ENCODE results near the gene PEX5.
A peak's percentile ranks its signal among the peaks of the same experiment; 100 is the strongest.
"Not testable (repeated sequence)": the region's sequence is repeated elsewhere in the genome, so short reads cannot be mapped to it uniquely, and the experiment has no call there.

PEX5 gene

GRCh38 chr12:7161327-7161726 lies 28.2 kb upstream of the PEX5 start:
- no peak for DNase-seq

DNA sequence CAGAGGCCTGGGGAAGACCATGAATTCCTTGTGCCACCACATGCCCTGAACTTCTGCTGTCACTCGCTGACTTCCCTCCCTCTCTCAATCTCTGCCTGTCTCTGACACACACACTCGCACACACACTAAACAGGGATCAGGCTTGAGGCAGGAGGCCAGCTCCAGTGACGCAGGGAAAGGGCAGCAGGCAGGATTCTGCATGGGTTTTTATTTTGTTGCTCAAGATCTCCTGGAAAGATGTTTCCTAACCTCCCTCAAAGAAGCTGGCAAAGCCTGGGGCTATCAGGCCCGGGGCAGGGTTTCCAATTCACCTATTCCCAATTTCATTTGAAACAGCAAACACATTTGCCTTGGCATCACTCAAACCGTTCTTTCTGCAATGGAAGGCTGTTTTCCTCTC lies 27.7 kb upstream of the PEX5 start:
- DNase-seq = no peak

DNA sequence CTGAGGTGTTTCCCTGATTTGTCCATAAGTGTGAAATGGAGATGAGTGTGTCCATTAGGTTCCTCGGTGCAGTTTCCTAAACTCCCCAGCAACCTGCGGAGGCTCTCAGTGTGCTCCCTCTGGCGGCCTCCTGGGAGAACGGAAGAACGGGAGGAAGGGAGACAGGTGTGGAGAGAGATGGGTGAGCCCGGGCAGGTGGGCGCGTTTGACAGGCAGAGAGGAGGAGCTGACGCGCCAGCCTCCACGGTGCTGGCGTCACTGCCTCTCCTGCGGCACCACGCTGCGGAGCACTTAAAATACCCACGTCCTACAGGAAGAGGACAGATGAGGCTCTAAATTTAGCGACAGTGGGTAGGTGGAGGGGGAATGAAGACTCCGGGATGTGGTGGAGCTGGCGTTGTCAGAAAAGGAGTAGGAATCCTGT lies 26.8 kb upstream of the PEX5 start:
- peak; percentile 52 for DNase-seq

GRCh38 chr12:7169951-7170350 lies 19.5 kb upstream of the PEX5 start:
- DNase-seq = no peak

- no peak for DNase-seq
These were observed 17.6 kb upstream of the PEX5 start for GRCh38 chr12:7171854-7172253.

- DNase-seq = no peak
These were observed 14.0 kb upstream of the PEX5 start for GRCh38 chr12:7175493-7175892.

- DNase-seq = no peak
These were observed 12.9 kb upstream of the PEX5 start for GRCh38 chr12:7176595-7176994.

- DNase-seq = no peak
These were observed 11.0 kb upstream of the PEX5 start for GRCh38 chr12:7178481-7178880.

GRCh38 chr12:7180685-7181084 lies 8.8 kb upstream of the PEX5 start:
- no peak for DNase-seq

DNA sequence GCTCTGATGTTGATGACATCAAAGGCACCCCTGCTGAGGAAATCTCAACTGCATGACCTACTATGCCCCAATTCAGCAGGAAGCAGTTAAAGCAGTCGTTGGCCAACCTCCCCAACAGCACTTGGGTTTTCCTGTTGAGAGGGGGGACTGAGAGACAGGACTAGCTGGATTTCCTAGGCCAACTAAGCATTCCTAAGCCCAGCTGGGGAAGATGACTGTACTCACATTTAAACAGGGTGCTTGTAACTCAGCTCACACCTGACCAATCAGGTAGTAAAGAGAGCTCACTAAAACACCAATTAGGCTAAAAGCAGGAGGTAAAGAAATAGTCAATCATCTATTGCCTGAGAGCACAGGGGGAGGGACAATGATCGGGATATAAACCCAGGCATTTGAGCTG lies 3.4 kb upstream of the PEX5 start:
- DNase-seq = not testable (repeated sequence)

GRCh38 chr12:7188562-7189397 lies 706 bp upstream of the PEX5 start:
- peak; percentile 41 for DNase-seq

GRCh38 chr12:7190268-7191055 lies 976 bp downstream of the PEX5 start:
- no peak for DNase-seq

GRCh38 chr12:7193674-7194073 lies 4.2 kb downstream of the PEX5 start:
- no peak for DNase-seq

- DNase-seq = no peak
These were observed 8.4 kb downstream of the PEX5 start for GRCh38 chr12:7197841-7198240.

DNA sequence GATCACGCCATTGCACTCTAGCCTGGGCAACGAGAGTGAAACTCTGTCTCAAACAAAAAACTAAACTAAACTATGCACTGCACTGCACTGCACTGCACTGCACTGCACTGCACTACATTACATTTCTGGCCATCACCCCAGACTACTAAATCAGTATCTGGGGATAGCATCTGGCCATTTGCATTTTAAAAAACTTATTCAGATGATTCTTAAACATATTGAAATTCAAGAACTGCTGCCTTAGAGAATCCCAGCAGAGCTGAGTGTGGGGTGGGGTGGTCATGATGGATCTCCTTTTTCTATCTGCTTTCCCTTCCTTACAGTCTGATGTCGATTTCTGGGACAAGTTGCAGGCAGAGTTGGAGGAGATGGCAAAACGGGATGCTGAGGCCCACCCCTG lies 13.6 kb downstream of the PEX5 start:
- DNase-seq = no peak

GRCh38 chr12:7205091-7205490 lies 15.6 kb downstream of the PEX5 start:
- DNase-seq = no peak

GRCh38 chr12:7206691-7207090 lies 17.2 kb downstream of the PEX5 start:
- DNase-seq = no peak

DNA sequence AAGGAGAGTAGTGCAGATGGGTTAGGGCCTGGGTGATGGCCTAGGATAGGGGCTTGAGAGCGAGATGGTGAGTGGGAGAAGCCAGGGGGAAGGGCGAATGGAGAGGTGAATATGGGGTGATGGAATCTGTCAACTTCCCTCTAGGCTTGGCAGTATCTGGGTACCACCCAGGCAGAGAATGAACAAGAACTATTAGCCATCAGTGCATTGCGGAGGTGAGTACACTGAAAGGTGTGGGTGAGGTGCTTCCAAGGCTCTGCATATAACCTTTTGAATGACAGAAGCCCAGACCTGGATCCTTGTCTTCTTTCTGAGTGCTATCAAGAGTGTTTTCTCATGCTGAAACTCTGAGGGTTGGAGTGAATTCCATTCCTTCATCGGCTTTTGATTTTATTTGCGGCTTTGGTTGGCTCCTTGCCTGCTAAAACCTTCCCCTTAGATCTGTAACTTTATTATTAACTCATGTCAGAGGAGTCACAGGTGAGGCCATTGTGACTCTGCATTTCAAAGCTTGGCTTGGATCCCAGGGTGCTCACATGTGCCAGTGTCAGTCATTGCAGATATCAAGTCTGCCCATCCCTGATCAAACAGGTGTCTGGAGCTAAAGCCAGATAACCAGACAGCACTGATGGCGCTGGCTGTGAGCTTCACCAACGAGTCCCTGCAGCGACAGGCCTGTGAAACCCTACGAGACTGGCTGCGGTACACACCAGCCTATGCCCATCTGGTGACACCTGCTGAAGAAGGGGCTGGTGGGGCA lies 18.6 kb downstream of the PEX5 start:
- no peak for DNase-seq

DNA sequence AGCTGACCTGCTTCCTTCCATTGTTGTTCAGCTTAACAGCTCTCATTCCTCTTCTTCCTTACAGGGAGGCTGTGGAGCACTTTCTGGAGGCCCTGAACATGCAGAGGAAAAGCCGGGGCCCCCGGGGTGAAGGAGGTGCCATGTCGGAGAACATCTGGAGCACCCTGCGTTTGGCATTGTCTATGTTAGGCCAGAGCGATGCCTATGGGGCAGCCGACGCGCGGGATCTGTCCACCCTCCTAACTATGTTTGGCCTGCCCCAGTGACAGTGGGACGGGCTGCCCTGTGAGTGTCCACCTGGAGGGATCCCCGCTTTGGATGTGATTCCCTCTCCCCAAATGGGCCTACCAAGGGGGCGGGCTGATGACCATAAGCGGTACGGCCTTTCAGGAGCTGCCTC lies 20.5 kb downstream of the PEX5 start:
- no peak for DNase-seq

DNA sequence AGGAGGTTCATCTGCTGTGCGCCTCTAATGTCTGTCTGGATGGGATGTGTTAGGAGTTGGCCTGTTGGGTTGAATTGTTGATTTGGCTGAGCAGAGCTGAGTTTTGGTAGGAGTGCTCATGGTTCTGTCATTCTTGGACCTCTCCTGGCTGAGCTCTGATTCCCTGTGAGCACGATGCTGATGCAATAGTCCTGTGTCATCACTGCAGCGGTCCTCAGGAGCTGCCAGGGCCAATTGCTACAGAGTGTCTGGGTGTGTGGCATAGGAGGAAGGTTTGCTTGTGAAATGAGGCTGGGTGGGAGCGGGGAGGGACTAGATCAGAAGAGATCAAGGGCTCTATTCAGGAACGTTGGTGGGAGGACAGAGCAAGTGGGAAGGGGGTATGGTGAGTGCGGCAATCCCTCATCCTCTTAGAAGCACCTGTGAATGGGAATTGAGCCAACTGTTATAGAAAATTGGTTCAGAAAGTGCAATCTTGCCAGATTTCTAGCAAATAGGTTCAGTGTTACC lies 21.2 kb downstream of the PEX5 start:
- DNase-seq = no peak

DNA sequence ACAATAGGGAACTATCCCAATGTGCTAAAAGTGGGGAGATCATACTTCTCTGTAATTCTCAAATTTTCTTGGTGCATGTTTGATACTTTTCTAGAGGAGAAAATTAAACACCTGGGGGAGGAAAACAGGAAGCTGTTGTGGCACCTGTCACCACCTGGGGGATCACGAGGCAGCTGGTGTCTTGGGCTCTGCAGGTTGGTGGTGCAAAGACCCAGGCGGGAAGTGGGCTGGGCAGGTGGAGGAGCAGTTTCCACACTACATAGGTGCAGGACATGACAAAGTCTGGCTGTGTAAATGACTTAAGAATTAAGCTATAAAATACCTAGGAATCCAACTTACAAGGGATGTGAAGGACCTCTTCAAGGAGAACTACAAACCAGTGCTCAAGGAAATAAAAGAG lies 23.2 kb downstream of the PEX5 start:
- DNase-seq = no peak

GRCh38 chr12:7213745-7214144 lies 24.3 kb downstream of the PEX5 start:
- DNase-seq = not testable (repeated sequence)

DNA sequence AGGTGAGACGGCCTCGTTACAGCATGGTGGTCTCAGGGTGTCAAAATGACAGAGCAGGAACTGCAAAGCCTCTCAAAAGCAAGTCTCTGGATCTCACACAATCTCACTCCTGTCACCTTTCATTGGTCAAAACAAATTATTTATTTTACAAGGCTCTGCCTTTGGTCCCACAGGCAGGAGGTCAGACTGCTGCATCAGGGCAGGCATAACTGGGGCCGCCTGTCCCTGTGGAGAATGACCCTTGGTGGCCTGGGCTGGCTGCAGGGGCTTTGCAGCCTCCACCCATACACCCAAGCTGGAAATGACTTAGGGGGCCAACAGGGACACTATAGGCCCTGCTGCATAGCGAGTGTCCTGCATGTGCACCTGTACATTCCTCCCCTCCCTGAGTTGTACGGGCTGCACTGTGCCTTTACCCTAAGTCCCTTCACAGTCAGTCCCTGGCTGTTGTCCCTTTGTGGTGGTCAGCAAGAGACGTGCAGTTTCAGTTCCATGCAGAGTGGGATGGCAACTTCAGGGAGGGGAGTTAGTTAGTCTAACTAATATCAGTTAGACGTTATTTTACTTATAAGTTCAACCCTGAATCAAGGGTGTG lies 28.1 kb downstream of the PEX5 start:
- no peak for DNase-seq

All from NCI-H2029 treated with DMSO at 0.1 percent for 48 hours (cell line).